Hematopoietic multipotent progenitor cell treated with erythropoietin and hydrocortisone succinate and interleukin-3 and kit ligand, for 6 days (in vitro differentiated cells): ENCODE results near the gene ZCCHC24.
A peak's percentile ranks its signal among the peaks of the same experiment; 100 is the strongest.

Experiments used
- DNase-seq: peaks from one replicate; pipeline ENCODE4 v3.0.0-alpha.2; 2015

Gene ZCCHC24

GRCh38 chr10:79409726-79410085 is 35.7 kb downstream of the ZCCHC24 start:
- no peak for DNase-seq

GRCh38 chr10:79409038-79409725 is 36.2 kb downstream of the ZCCHC24 start:
- no peak for DNase-seq

DNA sequence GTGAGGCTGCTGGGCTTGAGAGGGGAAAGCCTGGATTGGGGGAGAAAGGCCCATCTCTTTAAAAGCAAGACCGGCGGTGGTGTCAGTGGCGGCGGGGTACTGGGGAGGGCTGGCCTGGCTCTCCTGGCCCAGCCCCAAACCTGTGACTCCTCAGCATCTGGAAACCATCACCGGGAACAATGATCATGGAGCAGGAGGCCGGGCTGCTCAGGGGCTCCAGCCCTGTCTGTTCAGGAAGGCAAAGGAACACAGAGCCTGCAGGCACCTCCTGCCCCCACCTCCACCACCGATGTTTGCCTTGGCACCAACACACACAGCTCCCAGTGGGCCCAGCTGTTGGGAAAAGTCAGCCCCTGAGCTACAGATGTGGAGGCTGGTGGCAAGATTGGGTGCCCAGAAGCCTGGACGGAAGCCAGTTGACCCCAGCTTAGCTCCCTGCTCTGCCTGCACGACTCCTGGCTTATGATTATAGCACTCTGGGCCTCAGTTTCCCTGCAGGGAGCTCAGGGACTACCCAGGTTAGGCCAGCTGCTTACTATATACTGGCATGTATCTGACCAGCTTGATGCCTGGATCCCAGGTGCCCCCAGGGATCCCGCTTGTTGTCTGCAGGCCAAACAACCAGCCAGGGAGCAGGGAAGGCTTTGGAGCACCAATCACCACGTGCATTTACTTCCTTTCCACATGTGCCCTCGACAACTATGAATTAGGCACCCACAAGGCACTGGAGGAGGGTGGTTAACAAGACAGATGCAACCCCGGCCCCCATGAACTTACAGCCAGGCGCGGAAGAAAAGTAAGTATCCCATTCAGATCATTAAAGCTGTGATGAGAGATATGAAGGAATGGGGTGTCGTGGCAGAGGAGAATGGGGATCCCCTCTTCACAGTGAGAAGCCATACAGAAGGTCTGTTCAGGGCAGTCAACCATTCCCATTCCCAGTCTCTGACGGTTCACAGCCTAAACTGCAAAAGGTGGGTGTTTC is 37.3 kb downstream of the ZCCHC24 start:
- DNase-seq = no peak

- no peak for DNase-seq
Observed at GRCh38 chr10:79407423-79407796, 38.0 kb downstream of the ZCCHC24 start.

GRCh38 chr10:79406683-79407422 is 38.6 kb downstream of the ZCCHC24 start:
- no peak for DNase-seq

DNA sequence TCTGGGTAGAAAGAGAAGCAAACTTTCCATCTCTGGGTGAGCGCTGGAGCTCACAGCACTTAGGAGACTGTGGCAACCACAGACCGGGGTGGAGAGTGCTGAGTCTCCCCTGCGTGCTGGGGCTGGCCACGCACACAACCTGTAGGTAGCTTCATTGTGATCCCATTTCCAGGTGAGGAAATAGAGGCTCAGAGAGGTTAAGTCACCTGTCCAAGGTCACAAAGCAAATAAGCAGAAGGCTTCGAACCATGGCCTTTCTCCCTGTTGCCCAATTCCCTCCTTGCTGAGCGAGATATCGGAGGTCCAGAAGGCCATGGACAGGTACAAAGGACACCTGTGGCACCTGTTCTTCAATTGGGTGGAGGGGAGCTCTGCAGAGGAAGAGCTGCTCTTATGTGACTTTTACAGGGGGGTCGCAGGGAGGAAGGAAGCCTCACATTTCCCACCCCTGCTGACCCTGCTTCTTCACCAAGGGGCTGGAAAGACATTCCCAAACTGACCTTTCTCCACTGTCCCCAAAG is 39.4 kb downstream of the ZCCHC24 start:
- no peak for DNase-seq

DNA sequence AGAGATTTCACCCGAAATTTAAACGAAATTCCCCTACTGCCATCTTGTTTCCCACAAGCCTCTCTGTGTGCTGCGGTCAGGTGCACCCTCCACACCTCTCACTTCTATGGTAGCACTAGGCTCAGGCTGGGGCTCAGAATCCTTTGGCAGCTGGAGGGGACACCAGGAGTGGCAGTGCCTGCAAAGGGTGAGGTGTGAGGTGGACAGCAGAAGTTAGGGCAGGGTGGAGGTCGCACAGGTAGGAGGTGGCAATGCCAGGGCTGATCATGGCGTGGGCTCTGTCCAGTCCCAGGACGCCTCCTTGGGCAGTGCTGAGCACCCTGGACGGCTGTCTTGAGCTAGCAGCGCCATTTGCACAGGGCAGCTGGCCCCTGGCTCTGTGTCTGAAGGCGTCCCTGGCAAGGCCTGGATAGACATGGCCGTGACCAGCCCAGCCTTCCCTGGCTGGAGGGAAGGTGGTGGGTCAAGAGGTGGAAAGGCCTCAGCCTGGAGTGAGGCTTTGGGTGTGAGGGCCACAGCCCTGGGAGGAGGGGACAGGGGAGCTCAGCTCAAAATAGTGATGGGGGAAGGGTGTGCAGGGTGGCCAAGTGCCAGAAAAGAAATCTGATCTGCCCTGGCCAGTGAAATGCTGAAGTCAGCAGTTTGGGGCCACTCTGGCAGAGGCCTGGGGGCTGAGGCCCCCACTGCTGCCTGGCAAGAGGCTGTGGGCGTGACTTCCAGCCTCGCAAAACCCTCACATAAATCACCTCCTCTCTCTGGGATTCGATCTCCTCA is 40.0 kb downstream of the ZCCHC24 start:
- DNase-seq = no peak

DNA sequence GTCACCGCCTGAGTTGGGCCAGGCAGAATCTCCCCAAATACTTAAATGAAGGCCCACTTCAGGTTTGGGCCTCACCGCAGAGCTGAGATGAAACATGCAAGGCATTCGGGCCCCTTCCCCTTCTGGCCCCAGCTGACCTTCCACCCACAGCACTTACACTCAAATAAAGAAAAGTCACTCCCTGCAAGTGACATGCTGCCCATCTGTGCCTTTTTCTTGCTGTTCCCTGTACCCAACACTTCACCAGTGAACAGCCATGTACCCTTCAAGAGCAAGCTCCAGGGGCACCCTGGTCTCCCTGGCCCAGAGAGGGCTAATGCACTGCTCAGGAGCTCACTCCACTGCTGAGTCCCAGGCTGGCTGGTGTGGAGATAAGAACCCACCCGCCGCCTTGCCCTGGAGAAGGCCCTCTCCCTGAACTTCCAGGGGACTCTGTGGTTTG is 40.7 kb downstream of the ZCCHC24 start:
- DNase-seq = no peak

DNA sequence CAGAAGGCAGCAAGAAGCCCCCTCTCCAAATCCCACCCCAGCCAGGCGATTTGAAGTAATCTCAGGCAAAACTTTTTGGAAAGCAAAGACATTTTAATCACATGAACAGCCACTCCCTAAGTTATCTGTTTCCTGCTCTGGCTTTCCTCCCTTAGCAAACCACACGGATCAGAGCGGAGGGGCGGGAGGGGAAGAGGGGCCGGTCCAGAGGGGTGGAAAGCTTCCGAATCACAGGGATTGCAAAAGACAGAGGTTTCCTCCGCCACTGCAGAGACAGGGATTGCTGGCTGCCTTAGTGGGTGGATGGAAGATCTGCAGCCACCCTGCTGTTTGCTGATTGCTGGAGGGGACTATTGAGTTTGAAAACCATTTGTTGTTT is 41.2 kb downstream of the ZCCHC24 start:
- DNase-seq = peak; percentile 17

GRCh38 chr10:79403441-79404230 is 41.8 kb downstream of the ZCCHC24 start:
- DNase-seq = no peak

DNA sequence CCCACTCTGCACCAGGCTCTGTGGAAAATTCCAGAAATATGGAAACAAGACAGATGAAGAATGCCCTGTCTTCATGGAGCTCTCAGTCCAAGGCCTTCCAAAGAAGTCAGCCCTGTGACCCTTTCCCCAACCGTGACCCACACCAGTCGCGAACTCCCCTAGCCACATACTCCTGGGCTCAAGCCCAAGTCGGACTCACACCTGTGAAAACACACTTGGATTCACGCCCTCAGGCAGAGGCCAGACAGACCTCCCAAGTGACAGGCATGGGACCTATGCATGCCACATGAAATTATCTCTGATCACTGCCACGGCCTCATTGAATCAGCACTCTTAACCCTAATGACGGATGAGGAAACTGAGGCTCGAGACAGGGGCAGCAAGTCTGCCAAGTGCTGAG is 42.5 kb downstream of the ZCCHC24 start:
- no peak for DNase-seq

DNA sequence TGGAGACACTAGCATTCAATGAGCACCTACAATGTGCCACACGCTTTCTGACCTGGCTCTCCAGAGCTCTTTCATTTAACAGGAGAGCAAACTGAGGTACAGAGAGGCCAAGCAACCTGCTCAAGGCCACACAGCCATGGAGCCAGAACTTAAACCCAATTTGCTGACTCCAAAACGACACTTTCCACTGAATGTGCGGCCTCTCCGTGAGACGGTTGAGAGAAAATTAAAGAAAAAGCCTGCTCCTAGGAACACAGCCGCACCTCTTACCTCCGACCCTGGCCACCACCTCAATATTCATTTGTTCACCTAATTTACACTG is 42.8 kb downstream of the ZCCHC24 start:
- no peak for DNase-seq

GRCh38 chr10:79401015-79401921 is 44.2 kb downstream of the ZCCHC24 start:
- no peak for DNase-seq

DNA sequence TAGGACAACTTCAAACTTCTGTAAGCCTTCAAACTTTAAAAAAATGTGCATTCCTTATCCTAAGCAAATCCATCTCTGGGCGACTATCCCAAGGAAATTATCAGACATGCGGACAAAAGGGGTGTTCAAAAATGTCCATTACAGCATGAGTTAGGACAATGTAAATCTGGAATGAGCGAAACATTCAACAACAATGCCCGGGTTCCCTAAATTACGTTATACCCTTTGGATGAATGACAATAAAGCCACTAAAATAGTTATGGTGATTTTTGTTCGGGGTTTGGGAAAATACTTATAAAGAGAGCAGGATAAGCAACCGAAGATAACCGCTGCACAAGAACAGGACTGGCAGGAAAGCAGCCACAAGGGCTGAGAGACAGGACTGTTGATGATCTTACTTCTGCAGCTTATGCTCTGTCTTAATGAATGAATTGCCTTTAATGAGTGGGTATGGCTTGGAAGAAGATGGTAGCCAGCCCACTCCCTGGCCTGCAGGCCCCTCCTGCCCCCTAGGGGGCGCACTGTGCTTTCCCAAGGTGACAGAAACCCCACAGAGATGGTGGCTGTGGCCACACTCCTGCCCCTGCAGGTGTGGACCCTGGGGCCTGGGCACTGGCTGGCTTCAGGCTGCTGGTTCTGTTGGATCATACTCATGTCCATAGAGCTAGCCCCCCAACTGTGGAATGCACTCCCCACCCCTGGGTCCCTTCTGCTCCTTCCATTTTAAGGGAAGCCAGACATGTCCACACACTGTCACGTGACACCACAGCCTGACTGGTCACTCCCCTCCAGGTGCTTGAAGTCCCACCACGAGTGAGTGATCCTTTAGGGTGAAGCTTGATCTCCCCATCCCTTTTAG is 45.0 kb downstream of the ZCCHC24 start:
- DNase-seq = peak; percentile 71

GRCh38 chr10:79399223-79399831 is 46.1 kb downstream of the ZCCHC24 start:
- DNase-seq = peak; percentile 43

GRCh38 chr10:79398642-79399041 is 46.8 kb downstream of the ZCCHC24 start:
- no peak for DNase-seq

DNA sequence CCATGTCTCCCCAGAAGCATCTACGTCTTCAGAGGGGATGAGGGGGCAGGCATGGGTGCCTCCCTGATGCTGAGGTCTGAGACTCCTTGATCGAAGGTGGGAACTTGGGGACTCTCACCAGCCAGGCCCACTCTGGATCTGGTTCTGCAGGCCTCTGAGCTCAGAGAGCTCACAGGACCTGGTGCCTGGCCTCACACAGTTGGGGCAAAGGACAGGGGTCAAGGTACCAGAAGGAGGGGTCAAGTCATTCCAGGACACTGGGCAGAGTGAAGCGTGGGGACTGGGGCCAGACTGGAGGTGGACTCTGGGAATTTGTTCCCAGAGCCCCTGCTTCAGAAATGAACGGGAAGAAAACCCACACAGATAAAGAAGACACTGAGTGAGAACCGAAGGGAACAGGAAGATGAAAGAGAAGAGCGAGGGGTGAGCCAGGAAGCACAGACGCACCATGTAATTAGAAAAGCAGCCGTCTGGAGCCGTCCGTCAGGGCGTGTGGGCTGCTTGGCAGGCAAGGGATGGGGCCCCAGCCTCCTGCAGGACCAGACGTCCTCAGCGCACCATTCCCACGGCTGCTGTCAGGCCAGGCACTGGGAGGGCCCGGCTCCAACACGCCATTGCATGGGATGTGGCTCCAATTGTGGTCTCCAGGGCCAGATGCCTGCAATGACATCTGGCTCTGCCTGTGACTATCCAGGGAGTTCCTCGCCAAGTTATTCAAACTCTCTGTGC is 47.7 kb downstream of the ZCCHC24 start:
- DNase-seq = no peak

GRCh38 chr10:79397051-79397450 is 48.4 kb downstream of the ZCCHC24 start:
- no peak for DNase-seq
